A549 (cell line): Measurements from ENCODE around the gene SCAF8. TPM values are rescaled to one million over a fixed set of nuclear protein-coding genes. Genes with fewer than 3 reads are reported as not detected.

ENCODE experiments used
- ATAC-seq, 2 experiments: fragments of 200-7000 bp in 1 of 2; fragments of >200 bp in 1 of 2; cut with Nextera tagmentation in 1 of 2; cut with Tn5 transposase in 1 of 2; 3 replicates each; pipeline versions ENCODE4 v1.8.0 to v1.9.1; 2018 to 2020; ENCODE audit warnings: mild to moderate bottlenecking in 1 of 2, moderate library complexity in 1 of 2
- CTCF ChIA-PET: fragments of 300-600 bp; sonication (Branson Sonifier 250); formaldehyde crosslinking; extraction: SDS; loops from one replicate; lab custom pipeline; 2021; ENCODE audit warnings: antibody characterized with exemption, inconsistent platforms; lab: Yijun Ruan, JAX
- POLR2A ChIA-PET: fragments of 350-600 bp; formaldehyde crosslinking; extraction: SDS; loops from one replicate; lab custom pipeline; 2021; ENCODE audit warnings: antibody characterized with exemption, inconsistent platforms; lab: Yijun Ruan, JAX
- DNase-seq, 2 experiments: peaks; one replicate each; pipeline versions ENCODE4 v3.0.0 to v3.0.0-alpha.2; 2011 to 2016; ENCODE audit warnings: low read depth in 1 of 2, low spot score in 1 of 2
- FAIRE-seq: peaks from 2 replicates; lab custom pipeline; 2011; peaks lifted over from hg19 to GRCh38; lab: Jason Lieb, UNC
- H3K27ac ChIP-seq, 2 experiments: fragments of >200 bp; sonication (Bioruptor Twin); formaldehyde crosslinking; 3 replicates each; pipeline ENCODE4 v1.5.1; 2016 to 2017
- H3K4me1 ChIP-seq: fragments of >200 bp; sonication (Bioruptor Twin); formaldehyde crosslinking; 3 replicates; pipeline ENCODE4 v1.6.1; 2016
- H3K4me2 ChIP-seq: fragments of >200 bp; sonication (Bioruptor Twin); formaldehyde crosslinking; 3 replicates; pipeline ENCODE4 v1.6.1; 2016
- H3K4me3 ChIP-seq: fragments of >200 bp; sonication (Bioruptor Twin); formaldehyde crosslinking; 3 replicates; pipeline ENCODE4 v1.5.1; 2016
- H3K9me3 ChIP-seq: fragments of >200 bp; sonication (Bioruptor Twin); formaldehyde crosslinking; 3 replicates; pipeline ENCODE4 v1.6.1; 2016
- ATOH8 ChIP-seq: fragments of 250-450 bp; sonication (Bioruptor Pico); IDR thresholded peaks from 2 replicates; pipeline ENCODE4 v1.5.0; 2020; ENCODE audit warnings: low read depth, mild to moderate bottlenecking, moderate library complexity
- BCL3 ChIP-seq: fragments of >200 bp; sonication (Bioruptor Twin); formaldehyde crosslinking; IDR thresholded peaks from 3 replicates; pipeline ENCODE4 v1.6.1; 2016
- BHLHE40 ChIP-seq: IDR thresholded peaks from 2 replicates; pipeline ENCODE4 v1.6.1; 2012; ENCODE audit warnings: low read depth, low read length, inconsistent platforms
- CBX8 ChIP-seq: fragments of 200-600 bp; sonication (generic); IDR thresholded peaks from 2 replicates; pipeline ENCODE4 v1.6.1; 2016
- CEBPB ChIP-seq, 2 experiments: fragments of >200 bp in 1 of 2; sonication (Bioruptor Twin) in 1 of 2; formaldehyde crosslinking in 1 of 2; IDR thresholded peaks; 2 replicates each; pipeline ENCODE4 v1.6.1; 2012 to 2016
- CHD2 ChIP-seq: fragments of 150-350 bp; IDR thresholded peaks from 2 replicates; pipeline ENCODE4 v1.6.1; 2014; ENCODE audit warnings: low read length; ENCODE audit not compliant: partially characterized antibody
- E2F6 ChIP-seq: IDR thresholded peaks from 2 replicates; pipeline ENCODE4 v1.6.1; 2012; ENCODE audit warnings: low read depth, borderline replicate concordance
- EHF ChIP-seq: fragments of 250-450 bp; sonication (Bioruptor Pico); IDR thresholded peaks from 2 replicates; pipeline ENCODE4 v1.5.0; 2020; ENCODE audit warnings: mild to moderate bottlenecking
- EHMT2 ChIP-seq: fragments of 200-600 bp; sonication (generic); IDR thresholded peaks from 2 replicates; pipeline ENCODE4 v1.6.1; 2016; ENCODE audit warnings: antibody characterized with exemption, low read depth, mild to moderate bottlenecking, moderate library complexity
- ELK1 ChIP-seq: fragments of 150-350 bp; IDR thresholded peaks from 2 replicates; pipeline ENCODE4 v1.6.1; 2014; ENCODE audit warnings: low read depth, mild to moderate bottlenecking, low read length
- FOXS1 ChIP-seq: fragments of 250-450 bp; sonication (Bioruptor Pico); IDR thresholded peaks from 2 replicates; pipeline ENCODE4 v1.5.0; 2020; ENCODE audit warnings: mild to moderate bottlenecking, moderate library complexity
- HMGXB4 ChIP-seq: fragments of 250-450 bp; sonication (Bioruptor Pico); IDR thresholded peaks from 2 replicates; pipeline ENCODE4 v1.5.0; 2021; ENCODE audit warnings: mild to moderate bottlenecking, moderate library complexity, borderline replicate concordance
- HOXB13 ChIP-seq: fragments of 250-450 bp; sonication (Bioruptor Pico); IDR thresholded peaks from 2 replicates; pipeline ENCODE4 v1.5.0; 2020; ENCODE audit warnings: low read depth, mild to moderate bottlenecking, moderate library complexity
- HOXB5 ChIP-seq: fragments of 250-450 bp; sonication (Bioruptor Pico); IDR thresholded peaks from 2 replicates; pipeline ENCODE4 v1.5.0; 2020; ENCODE audit warnings: mild to moderate bottlenecking, moderate library complexity
- KDM5A ChIP-seq: fragments of 200-600 bp; sonication (generic); IDR thresholded peaks from 2 replicates; pipeline ENCODE4 v1.6.1; 2016; ENCODE audit warnings: antibody characterized with exemption, mild to moderate bottlenecking
- MAFK ChIP-seq: fragments of 450-650 bp; IDR thresholded peaks from 2 replicates; pipeline ENCODE4 v1.6.1; 2014; ENCODE audit not compliant: partially characterized antibody
- MYC ChIP-seq: IDR thresholded peaks from 2 replicates; pipeline ENCODE4 v1.6.1; 2012; ENCODE audit warnings: mild to moderate bottlenecking, inconsistent platforms, low read length, improper control_type of control experiment, borderline replicate concordance
- NPAS2 ChIP-seq: fragments of 250-450 bp; sonication (Bioruptor Pico); IDR thresholded peaks from 2 replicates; pipeline ENCODE4 v1.8.0; 2022; ENCODE audit warnings: mild to moderate bottlenecking, moderate library complexity, borderline replicate concordance
- POLR2A ChIP-seq: IDR thresholded peaks from 2 replicates; pipeline ENCODE4 v1.6.1; 2012; ENCODE audit warnings: mild to moderate bottlenecking, low read length
- RARB ChIP-seq: fragments of 250-450 bp; sonication (Bioruptor Pico); IDR thresholded peaks from 2 replicates; pipeline ENCODE4 v1.8.0; 2021; ENCODE audit warnings: mild to moderate bottlenecking, moderate library complexity
- RCOR1 ChIP-seq: fragments of 150-350 bp; IDR thresholded peaks from 2 replicates; pipeline ENCODE4 v1.6.1; 2014; ENCODE audit warnings: antibody characterized with exemption, low read length, low read depth
- REST ChIP-seq: fragments of 200-600 bp; sonication (generic); IDR thresholded peaks from 2 replicates; pipeline ENCODE4 v1.6.1; 2016; ENCODE audit warnings: antibody characterized with exemption, mild to moderate bottlenecking, moderate library complexity
- RNF2 ChIP-seq: fragments of 200-600 bp; sonication (generic); IDR thresholded peaks from 2 replicates; pipeline ENCODE4 v1.6.1; 2016; ENCODE audit warnings: low read depth, mild to moderate bottlenecking, antibody characterized with exemption, moderate library complexity, borderline replicate concordance
- SMC3 ChIP-seq: fragments of >200 bp; sonication (Bioruptor Twin); formaldehyde crosslinking; IDR thresholded peaks from 3 replicates; pipeline ENCODE4 v1.6.1; 2018; ENCODE audit warnings: inconsistent platforms
- SREBF2 ChIP-seq: fragments of 450-650 bp; IDR thresholded peaks from 2 replicates; pipeline ENCODE4 v1.6.1; 2014; ENCODE audit warnings: mild to moderate bottlenecking, moderate library complexity
- TP53 ChIP-seq: fragments of 250-450 bp; sonication (Bioruptor Pico); IDR thresholded peaks from 2 replicates; pipeline ENCODE4 v1.5.0; 2021; ENCODE audit warnings: mild to moderate bottlenecking, moderate library complexity
- USF2 ChIP-seq: fragments of 450-650 bp; IDR thresholded peaks from 2 replicates; pipeline ENCODE4 v1.6.1; 2014; ENCODE audit warnings: antibody characterized with exemption
- ZSCAN20 ChIP-seq: fragments of 250-450 bp; sonication (Bioruptor Pico); IDR thresholded peaks from 2 replicates; pipeline ENCODE4 v1.8.0; 2022; ENCODE audit warnings: mild to moderate bottlenecking, moderate library complexity
- WGBS: methylation state at CpG from one replicate; pipeline ENCODE4 v1.1.6; 2017; ENCODE audit errors: missing lambda C conversion rate; 5-methylcytosine and 5-hydroxymethylcytosine counted together
- polyA plus RNA-seq, 4 experiments: library from polyadenylated mRNA; depleted of rRNA in 3 of 4; stranded (reverse); fragments of >200 nt; fragmentation: RNase III in 1 of 4; extraction: RNeasy Plus Mini Kit Qiagen cat#74134 plus additional on column Dnase treatment in 1 of 4; gene quantifications; 2 replicates in 3 of 4; 3 replicates in 1 of 4; pipeline ENCODE4 v1.2.3, GENCODE V29; 2011 to 2017

Gene SCAF8
- polyA plus RNA-seq, 2 of the 4 experiments (the other 2 are of a cell fraction) = 13.4 to 27.3 TPM

- WGBS = 91% methylated on average over 2 of the region's 2 CpGs
- no peak for DNase-seq
- POLR2A ChIA-PET = no interaction called here
These were observed 89.8 kb downstream of the SCAF8 start for GRCh38 chr6:154822947-154823558.

GRCh38 chr6:154824076-154824475 is 90.9 kb downstream of the SCAF8 start:
- H3K4me1 ChIP-seq = no peaks in the 10 kb centered on the region
- FAIRE-seq (no peak), ATAC-seq (no peak), DNase-seq (no peak)
- ChIA-PET POLR2A (no interaction called here), CTCF (interaction anchor here (1.8 kb wide), 1 partner anchor 148 kb away, joined by 5 read pairs; no protein-coding TSS in a partner anchor)
- no peak overlapping the region for H3K27ac ChIP-seq
- TF ChIP-seq HMGXB4 (no peak), CEBPB (IDR thresholded peaks at IDR 0.05) (no peak), CHD2 (no peak), REST (no peak), RCOR1 (no peak), EHMT2 (no peak), ZSCAN20 (CRISPR knock-in tag) (no peak), SREBF2 (no peak), HOXB13 (no peak), CBX8 (no peak), RNF2 (no peak), E2F6 (no peak), RARB (CRISPR knock-in tag) (no peak), USF2 (no peak), ATOH8 (CRISPR knock-in tag) (no peak), BCL3 (no peak)
- no peak overlapping the region for H3K4me3 ChIP-seq
- H3K4me2 ChIP-seq = no peak overlapping the region
- 41% methylated on average over 4 of the region's 4 CpGs for WGBS
- H3K9me3 ChIP-seq = no peaks in the 10 kb centered on the region

More at GRCh38 chr6:154822947-154823558, 89.8 kb downstream of the SCAF8 start:
- FAIRE-seq (no peak), ATAC-seq (0 out of 6 replicates have a peak, but pooled peaks of 1 of the 2 experiments have one; percentile 24)
- CTCF ChIA-PET = no interaction called here
- Histone ChIP-seq H3K4me2 (no peak overlapping the region), H3K4me1 (no peaks in the 10 kb centered on the region), H3K9me3 (no peaks in the 10 kb centered on the region), H3K27ac (no peak overlapping the region), H3K4me3 (no peak overlapping the region)
- TF ChIP-seq FOXS1 (CRISPR knock-in tag) = no peak
- TF ChIP-seq EHF (CRISPR knock-in tag) = no peak
- no peak for TF ChIP-seq BHLHE40
- TF ChIP-seq NPAS2 = no peak
- no peak for TF ChIP-seq ELK1
- no peak for TF ChIP-seq KDM5A
- no peak for TF ChIP-seq TP53 (CRISPR knock-in tag)
- TF ChIP-seq SMC3 = no peak
- TF ChIP-seq MAFK = no peak
- no peak for TF ChIP-seq RCOR1
- no peak for TF ChIP-seq POLR2A
- no peak for TF ChIP-seq MYC
- no peak for TF ChIP-seq HOXB5
